GM19455 (cell line): ENCODE data around the gene TOMM70.
A peak's percentile ranks its signal among the peaks of the same experiment; 100 is the strongest.
"Not testable (repeated sequence)": the region's sequence is repeated elsewhere in the genome, so short reads cannot be mapped to it uniquely, and the experiment has no call there.

Experiments used
- ATAC-seq: cut with Tn5 transposase; IDR thresholded peaks from one replicate; pipeline ENCODE4 v1.9.1; 2021; ENCODE audit not compliant: unreplicated experiment

TOMM70 gene

GRCh38 chr3:100400780-100401673 lies at the start of gene TOMM70, which contains the start of gene LNP1:
TSS of gene TOMM70 (minus strand) at chr3:100401089. CDS start at chr3:100400949, 140 bp downstream.
TSS of gene LNP1 (plus strand) at chr3:100401539. CDS start at chr3:100429730, 28,191 bp downstream.
- peak; percentile 90 for ATAC-seq

- ATAC-seq: no peak
Observed at GRCh38 chr3:100449214-100449613, 48.3 kb upstream of the TOMM70 start.

GRCh38 chr3:100448079-100448478 lies 47.2 kb upstream of the TOMM70 start:
- ATAC-seq: no peak

- not testable (repeated sequence) for ATAC-seq
Observed at GRCh38 chr3:100447067-100447466, 46.2 kb upstream of the TOMM70 start.

GRCh38 chr3:100443690-100444089 lies 42.8 kb upstream of the TOMM70 start:
- no peak for ATAC-seq

GRCh38 chr3:100440895-100441294 lies 40.0 kb upstream of the TOMM70 start:
- ATAC-seq: no peak

GRCh38 chr3:100438623-100438974 lies 37.7 kb upstream of the TOMM70 start:
- ATAC-seq: no peak

- no peak for ATAC-seq
Observed at GRCh38 chr3:100437721-100438622, 37.1 kb upstream of the TOMM70 start.

- ATAC-seq: no peak
Observed at GRCh38 chr3:100436951-100437350, 36.1 kb upstream of the TOMM70 start.

- no peak for ATAC-seq
Observed at GRCh38 chr3:100429187-100429716, 28.4 kb upstream of the TOMM70 start.

GRCh38 chr3:100427699-100428098 lies 26.8 kb upstream of the TOMM70 start:
- no peak for ATAC-seq

- no peak for ATAC-seq
Observed at GRCh38 chr3:100426067-100426682, 25.3 kb upstream of the TOMM70 start.

GRCh38 chr3:100425316-100425715 lies 24.4 kb upstream of the TOMM70 start:
- ATAC-seq: no peak

- ATAC-seq: no peak
Observed at GRCh38 chr3:100424261-100424660, 23.4 kb upstream of the TOMM70 start.

GRCh38 chr3:100423611-100424010 lies 22.7 kb upstream of the TOMM70 start:
- no peak for ATAC-seq

GRCh38 chr3:100420885-100421284 lies 20.0 kb upstream of the TOMM70 start:
- no peak for ATAC-seq

- ATAC-seq: no peak
Observed at GRCh38 chr3:100419406-100419805, 18.5 kb upstream of the TOMM70 start.

GRCh38 chr3:100416863-100417262 lies 16.0 kb upstream of the TOMM70 start:
- no peak for ATAC-seq

- no peak for ATAC-seq
Observed at GRCh38 chr3:100416176-100416575, 15.3 kb upstream of the TOMM70 start.

GRCh38 chr3:100413613-100414012 lies 12.7 kb upstream of the TOMM70 start:
- no peak for ATAC-seq
